HCT116 (cell line): ENCODE measurements around the gene OR2Y1.

Source experiments
- CEBPB ChIP-seq: IDR thresholded peaks from 2 replicates; pipeline ENCODE4 v1.6.1; 2012; ENCODE audit warnings: low read depth
- EGR1 ChIP-seq: IDR thresholded peaks from 2 replicates; pipeline ENCODE4 v1.6.1; 2012; ENCODE audit warnings: low read depth
- EZH2phosphoT487 ChIP-seq: fragments of 200-600 bp; IDR thresholded peaks from 2 replicates; pipeline ENCODE4 v1.6.1; 2018; ENCODE audit warnings: antibody characterized with exemption, borderline replicate concordance
- POLR2A ChIP-seq: IDR thresholded peaks from 2 replicates; pipeline ENCODE4 v1.7.0; 2011; ENCODE audit warnings: borderline replicate concordance; ENCODE audit not compliant: insufficient read depth, insufficient read length; ENCODE audit errors: extremely low read depth
- POLR2AphosphoS5 ChIP-seq: IDR thresholded peaks from 2 replicates; pipeline ENCODE4 v1.6.1; 2011; ENCODE audit warnings: mild to moderate bottlenecking, low read depth, low read length, moderate library complexity
- SIN3A ChIP-seq: IDR thresholded peaks from 2 replicates; pipeline ENCODE4 v1.6.1; 2012; ENCODE audit warnings: low read depth
- TF ChIP-seq, protein P1 (sequence below), 3 experiments: fragments of 200-600 bp in 1 of 3; sonication (generic) in 1 of 3; IDR thresholded peaks in 2 of 3; conservative IDR thresholded peaks in 1 of 3; 2 replicates each; pipeline ENCODE4 v1.5.1; 2012 to 2017; ENCODE audit warnings: low read depth in 2 of 3, low read length in 2 of 3, antibody characterized with exemption in 1 of 3, borderline replicate concordance in 1 of 3, control low read depth in 1 of 3, mild to moderate bottlenecking in 1 of 3, mixed read lengths in 1 of 3, mixed run types in 1 of 3, moderate library complexity in 1 of 3; ENCODE audit not compliant: insufficient read depth in 1 of 3
- TF ChIP-seq, protein P2 (sequence below): IDR thresholded peaks from 2 replicates; pipeline ENCODE4 v1.6.1; 2012

DNA sequence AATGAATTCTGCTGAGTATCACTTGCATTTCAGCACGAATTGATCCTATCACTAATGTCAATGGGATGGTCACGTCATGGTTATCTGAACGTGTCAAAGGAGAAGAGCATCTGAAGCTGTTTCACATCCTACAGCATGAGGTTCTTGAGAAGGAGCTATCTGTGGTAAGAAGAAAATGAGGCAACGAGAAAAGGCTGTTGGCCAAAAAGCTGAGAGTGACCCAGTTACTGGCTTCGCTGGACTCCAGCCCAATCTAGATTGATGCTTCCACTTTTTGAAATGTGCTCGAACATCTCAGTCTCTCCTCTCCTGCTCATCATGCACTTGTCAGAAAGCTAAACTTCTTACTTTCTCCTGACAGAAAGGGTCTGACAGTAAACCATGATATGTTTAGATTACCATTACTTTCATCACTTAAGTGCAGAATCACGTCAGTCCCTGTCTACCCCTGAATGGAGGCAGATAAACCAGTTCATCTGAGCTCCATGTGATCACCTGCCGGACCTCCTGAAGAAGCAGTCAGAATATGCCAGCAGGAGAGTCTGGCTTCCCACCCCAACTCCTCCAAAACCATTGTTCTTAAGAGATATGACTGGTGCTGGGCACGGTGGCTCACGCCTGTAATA, 40.2 kb upstream of the OR2Y1 start:
- TF ChIP-seq EZH2phosphoT487 (no peak), EGR1 (no peak), POLR2AphosphoS5 (no peak), POLR2A (no peak), CEBPB (no peak), SIN3A (no peak)
- TF ChIP-seq, protein P1, sequence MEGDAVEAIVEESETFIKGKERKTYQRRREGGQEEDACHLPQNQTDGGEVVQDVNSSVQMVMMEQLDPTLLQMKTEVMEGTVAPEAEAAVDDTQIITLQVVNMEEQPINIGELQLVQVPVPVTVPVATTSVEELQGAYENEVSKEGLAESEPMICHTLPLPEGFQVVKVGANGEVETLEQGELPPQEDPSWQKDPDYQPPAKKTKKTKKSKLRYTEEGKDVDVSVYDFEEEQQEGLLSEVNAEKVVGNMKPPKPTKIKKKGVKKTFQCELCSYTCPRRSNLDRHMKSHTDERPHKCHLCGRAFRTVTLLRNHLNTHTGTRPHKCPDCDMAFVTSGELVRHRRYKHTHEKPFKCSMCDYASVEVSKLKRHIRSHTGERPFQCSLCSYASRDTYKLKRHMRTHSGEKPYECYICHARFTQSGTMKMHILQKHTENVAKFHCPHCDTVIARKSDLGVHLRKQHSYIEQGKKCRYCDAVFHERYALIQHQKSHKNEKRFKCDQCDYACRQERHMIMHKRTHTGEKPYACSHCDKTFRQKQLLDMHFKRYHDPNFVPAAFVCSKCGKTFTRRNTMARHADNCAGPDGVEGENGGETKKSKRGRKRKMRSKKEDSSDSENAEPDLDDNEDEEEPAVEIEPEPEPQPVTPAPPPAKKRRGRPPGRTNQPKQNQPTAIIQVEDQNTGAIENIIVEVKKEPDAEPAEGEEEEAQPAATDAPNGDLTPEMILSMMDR (IDR thresholded peaks at IDR 0.05 in 2 of 3, conservative IDR thresholded peaks at IDR 0.05 in 1 of 3; ENCODE audit: borderline replicate concordance in 1 of 3, insufficient read depth in 1 of 3, low read depth in 2 of 3, low read length in 2 of 3) = no peak
- TF ChIP-seq, protein P2, sequence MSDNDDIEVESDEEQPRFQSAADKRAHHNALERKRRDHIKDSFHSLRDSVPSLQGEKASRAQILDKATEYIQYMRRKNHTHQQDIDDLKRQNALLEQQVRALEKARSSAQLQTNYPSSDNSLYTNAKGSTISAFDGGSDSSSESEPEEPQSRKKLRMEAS = no peak
